GM19238 (cell line): Measurements from ENCODE around the gene DIP2C.

Experiments
- DNase-seq: peaks from one replicate; pipeline ENCODE4 v3.0.0; 2011; ENCODE audit warnings: low spot score; ENCODE audit not compliant: insufficient read length

Gene DIP2C

GRCh38 chr10:557792-558328 lies 131.6 kb downstream of the DIP2C start:
- no peak for DNase-seq

GRCh38 chr10:556971-557637 lies 132.4 kb downstream of the DIP2C start:
- no peak for DNase-seq

GRCh38 chr10:555682-556350 lies 133.7 kb downstream of the DIP2C start:
- DNase-seq: no peak

- DNase-seq: no peak
These were observed 134.2 kb downstream of the DIP2C start for GRCh38 chr10:555281-555680.

- no peak for DNase-seq
These were observed 135.2 kb downstream of the DIP2C start for GRCh38 chr10:554182-554848.

- no peak for DNase-seq
These were observed 136.2 kb downstream of the DIP2C start for GRCh38 chr10:553233-553632.

- DNase-seq: no peak
These were observed 136.8 kb downstream of the DIP2C start for GRCh38 chr10:552679-553078.

GRCh38 chr10:551373-552252 lies 137.9 kb downstream of the DIP2C start:
- no peak for DNase-seq

GRCh38 chr10:550665-551372 lies 138.6 kb downstream of the DIP2C start:
- DNase-seq: no peak

- DNase-seq: no peak
These were observed 140.1 kb downstream of the DIP2C start for GRCh38 chr10:549391-549790.

GRCh38 chr10:548238-548901 lies 141.1 kb downstream of the DIP2C start:
- no peak for DNase-seq

- no peak for DNase-seq
These were observed 141.8 kb downstream of the DIP2C start for GRCh38 chr10:547591-548081.

GRCh38 chr10:546971-547590 lies 142.4 kb downstream of the DIP2C start:
- no peak for DNase-seq

- DNase-seq: no peak
These were observed 143.0 kb downstream of the DIP2C start for GRCh38 chr10:546451-546850.

- no peak for DNase-seq
These were observed 145.3 kb downstream of the DIP2C start for GRCh38 chr10:543862-544822.

GRCh38 chr10:543131-543530 lies 146.3 kb downstream of the DIP2C start:
- DNase-seq: no peak

GRCh38 chr10:541750-542371 lies 147.6 kb downstream of the DIP2C start:
- DNase-seq: no peak

- no peak for DNase-seq
These were observed 148.4 kb downstream of the DIP2C start for GRCh38 chr10:541041-541440.
